HG03460 (cell line): ENCODE data around the gene TRAF4.
A peak's percentile ranks its signal among the peaks of the same experiment; 100 is the strongest.
"Not testable (repeated sequence)": the region's sequence is repeated elsewhere in the genome, so short reads cannot be mapped to it uniquely, and the experiment has no call there.

ENCODE experiments used
- ATAC-seq: cut with Tn5 transposase; IDR thresholded peaks from one replicate; pipeline ENCODE4 v1.9.1; 2021; ENCODE audit not compliant: unreplicated experiment

The TRAF4 gene

DNA sequence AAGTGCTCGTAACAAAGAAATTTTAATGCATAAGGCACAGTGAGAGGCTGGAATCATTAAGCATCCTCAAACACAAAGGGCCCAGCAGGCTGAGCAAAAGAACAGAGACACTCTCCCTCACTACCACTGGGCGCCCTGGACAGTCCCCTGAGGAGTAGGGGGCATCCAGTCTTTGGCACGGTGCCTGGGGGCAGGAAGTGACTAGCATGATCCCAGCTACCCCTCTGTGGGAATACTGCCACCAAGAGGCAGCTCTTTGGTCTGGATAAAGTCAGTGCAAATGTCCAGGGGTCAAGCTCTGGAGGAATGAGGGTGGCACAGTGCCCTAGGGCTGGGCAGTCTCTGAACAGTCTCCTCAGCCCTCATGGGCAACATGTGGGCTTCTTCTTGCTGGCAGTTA is 29.5 kb upstream of the TRAF4 start:
- ATAC-seq: no peak

DNA sequence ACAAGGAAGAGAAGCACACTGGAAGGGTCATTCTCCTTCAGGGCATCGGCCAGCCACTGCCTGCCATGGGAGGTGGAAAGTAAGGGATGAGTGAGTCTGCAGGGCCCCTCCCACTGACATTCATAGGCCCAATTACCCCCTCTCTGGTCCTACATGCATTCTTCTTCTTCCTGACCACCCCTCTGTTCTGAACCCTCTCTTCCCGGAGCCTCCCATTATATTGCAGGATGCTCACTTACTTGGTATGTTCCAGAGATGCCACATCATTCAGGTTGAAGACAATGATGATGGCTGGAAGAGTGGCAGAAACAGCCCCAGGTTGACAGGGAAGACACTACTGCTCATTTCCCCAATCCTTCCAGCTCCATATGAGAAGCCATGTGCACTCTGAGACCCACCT is 28.6 kb upstream of the TRAF4 start:
- no peak for ATAC-seq

DNA sequence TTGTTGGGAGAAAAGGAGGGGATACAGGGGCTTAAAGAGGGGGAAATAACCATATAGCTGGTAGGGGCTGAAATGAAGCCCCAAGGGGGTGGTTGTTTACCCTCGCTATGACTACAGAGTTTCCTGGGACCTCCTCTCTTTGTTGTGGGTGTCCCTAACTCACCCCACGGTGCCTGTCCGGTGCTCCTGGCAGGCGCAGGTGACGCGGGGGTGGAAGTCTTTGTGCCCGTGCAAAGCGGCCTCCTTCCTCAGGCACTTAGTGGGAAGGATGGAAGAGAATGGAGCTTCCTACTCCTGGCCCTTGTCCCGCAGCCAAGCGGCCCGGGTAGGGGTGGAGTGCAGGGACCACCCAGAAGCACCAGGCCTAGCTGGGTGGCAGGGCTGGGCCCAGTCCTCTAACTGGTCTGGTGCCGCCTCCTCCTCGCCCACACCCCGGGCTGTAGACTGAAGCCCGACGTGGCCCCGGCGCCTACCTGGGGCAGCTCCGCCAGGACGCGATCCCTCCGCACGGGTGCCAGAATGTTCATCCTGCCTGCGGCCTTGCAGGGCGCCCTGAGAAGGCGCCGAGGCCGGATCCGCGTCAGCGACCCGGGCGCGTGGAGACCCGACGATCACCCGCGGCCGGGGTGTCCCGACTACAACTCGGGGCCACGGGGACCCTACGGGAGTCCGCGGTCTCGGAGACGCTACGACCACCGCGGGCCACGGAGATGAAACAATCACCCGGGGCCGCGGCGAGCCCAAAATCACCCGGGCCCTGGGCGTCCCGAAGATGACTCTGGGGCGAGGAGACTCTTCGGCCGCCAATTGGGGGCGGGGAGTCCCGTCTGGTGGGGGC is 26.9 kb upstream of the TRAF4 start:
- no peak for ATAC-seq

DNA sequence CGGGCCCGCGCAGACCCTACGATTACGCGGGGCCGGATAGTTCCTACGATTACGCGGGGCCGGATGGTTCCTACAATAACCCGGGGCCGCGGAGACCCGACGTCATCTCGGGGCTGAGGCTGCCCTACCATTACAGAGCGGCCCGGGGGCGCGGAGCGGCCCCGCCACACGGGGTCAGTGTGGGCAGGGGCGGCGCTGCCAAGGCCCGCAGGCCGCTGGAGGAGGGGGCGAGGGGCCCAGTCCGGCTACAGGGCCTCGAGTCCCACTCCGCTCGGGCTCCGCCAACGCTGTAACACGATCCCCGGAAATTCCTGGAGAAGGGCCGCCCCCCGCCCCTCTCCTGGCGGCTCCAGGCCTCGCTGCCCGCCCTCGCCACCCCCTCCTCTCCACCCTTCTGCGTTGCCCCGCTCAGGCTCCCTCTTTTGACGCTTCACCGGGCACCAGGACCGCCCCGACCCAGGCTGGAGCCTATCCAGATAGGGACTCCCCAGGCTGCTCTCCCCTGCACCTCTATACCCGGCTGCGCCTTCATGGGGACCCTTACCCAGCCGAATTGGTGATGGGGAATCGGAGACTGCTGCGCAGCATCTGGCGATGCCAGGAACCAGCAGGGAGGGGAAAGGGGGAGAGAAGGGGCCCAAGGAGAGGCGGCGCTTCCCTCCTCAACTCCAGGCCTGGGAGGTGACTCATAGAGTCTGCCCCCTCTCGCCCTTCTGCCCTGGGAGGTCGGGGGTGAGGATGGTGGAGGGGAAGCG is 26.1 kb upstream of the TRAF4 start, which contains the start of gene RAB34:
Gene RAB34 (minus strand): TSS at position 291 of the 755 bp plus-strand sequence. CDS start 602 bp downstream, outside the sequence.
- ATAC-seq: no peak

DNA sequence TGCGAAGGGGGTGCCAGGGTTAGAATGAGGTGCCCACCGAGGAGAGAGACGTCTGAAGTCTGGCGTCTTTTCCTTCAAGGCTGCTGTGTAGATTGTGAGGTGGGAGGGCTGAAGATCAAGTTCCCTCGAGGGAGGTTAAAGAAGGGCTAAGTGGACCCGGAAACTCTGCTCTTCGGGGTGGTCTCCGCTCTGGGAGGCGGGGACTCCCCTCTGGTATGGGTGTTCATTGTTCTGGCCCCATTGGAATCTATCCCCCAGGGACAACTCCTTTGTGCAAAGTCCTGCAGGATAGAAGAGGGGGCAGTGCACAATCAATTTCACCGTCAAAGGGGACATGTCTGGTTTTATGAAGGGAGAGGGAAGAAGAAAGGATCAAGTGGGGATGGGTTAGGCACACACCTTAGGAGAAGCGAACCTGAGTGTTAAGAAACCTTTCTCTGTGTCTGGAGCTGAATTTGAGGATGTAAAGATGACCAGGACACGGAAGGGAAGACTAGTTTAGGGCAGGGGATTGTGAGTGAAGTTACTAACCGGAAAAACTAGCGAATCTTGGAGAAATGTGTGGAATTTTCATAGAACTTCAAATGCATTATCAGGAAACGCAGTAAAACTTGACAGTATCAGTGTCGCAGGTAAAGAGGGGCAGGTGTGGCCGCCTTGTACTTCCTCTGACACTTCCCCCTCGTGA is 25.3 kb upstream of the TRAF4 start:
- ATAC-seq: no peak

DNA sequence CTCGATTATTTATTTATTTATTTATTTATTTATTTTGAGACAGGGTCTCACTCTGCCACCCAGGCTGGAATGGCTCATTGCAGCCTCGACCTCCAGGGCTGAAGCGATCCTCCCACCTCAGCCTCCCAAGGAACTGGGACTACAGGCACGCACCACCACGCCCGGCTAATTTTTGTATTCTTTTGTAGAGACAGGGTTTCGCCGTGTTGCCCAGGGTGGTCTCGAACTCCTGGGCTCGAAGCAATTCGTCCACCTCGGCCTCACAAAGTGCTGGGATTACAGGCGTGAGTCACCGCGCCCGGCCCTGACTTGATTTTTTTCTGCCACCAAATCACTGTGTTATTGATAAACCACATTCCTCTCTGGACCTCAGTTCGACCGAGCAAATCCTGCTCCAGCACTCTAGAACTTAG is 24.8 kb upstream of the TRAF4 start:
- ATAC-seq: no peak

DNA sequence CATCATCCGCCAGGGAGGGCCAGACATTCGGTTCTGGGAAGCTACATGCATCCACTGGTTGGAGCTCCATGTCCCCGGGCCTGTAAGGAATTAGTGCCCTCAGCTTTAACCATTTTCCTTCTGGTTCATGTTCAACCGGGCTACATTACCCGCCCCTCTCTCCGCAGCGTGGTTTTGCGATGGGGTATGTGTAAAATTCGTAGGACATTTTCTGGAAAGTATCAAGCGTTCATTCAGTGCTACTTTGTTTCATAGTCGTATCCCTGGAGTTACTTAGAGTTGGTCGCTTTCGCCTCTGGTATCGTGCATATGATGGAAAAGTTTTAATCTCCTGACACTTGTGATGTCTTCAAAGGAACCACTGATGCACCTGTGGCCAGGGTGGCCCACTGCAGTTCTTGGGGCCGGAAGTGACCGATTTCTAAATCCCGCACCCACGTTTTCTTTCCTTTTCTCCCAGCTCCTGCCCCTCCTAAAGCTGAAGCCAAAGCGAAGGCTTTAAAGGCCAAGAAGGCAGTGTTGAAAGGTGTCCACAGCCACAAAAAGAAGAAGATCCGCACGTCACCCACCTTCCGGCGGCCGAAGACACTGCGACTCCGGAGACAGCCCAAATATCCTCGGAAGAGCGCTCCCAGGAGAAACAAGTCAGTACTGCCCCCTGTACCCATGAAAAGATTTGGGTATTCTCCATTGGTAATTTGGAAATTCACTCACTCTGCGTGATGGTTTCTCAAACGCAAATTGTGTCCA is 23.4 kb upstream of the TRAF4 start:
- ATAC-seq: no peak

DNA sequence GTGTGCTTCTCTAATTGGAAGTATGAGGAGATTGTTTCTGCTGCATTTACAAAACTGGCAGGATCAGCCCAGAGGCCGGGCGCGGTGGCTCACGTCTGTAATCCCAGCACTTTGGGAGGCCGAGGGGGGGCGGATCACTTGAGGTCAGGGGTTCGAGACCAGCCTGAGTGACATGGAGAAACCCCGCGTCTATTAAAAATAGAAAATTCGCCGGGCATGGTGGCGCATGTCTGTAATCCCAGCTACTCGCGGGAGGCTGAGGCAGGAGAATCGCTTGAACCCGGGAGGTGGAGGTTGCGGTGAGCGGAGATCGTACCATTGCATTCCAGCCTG is 22.8 kb upstream of the TRAF4 start:
- ATAC-seq: not testable (repeated sequence)

DNA sequence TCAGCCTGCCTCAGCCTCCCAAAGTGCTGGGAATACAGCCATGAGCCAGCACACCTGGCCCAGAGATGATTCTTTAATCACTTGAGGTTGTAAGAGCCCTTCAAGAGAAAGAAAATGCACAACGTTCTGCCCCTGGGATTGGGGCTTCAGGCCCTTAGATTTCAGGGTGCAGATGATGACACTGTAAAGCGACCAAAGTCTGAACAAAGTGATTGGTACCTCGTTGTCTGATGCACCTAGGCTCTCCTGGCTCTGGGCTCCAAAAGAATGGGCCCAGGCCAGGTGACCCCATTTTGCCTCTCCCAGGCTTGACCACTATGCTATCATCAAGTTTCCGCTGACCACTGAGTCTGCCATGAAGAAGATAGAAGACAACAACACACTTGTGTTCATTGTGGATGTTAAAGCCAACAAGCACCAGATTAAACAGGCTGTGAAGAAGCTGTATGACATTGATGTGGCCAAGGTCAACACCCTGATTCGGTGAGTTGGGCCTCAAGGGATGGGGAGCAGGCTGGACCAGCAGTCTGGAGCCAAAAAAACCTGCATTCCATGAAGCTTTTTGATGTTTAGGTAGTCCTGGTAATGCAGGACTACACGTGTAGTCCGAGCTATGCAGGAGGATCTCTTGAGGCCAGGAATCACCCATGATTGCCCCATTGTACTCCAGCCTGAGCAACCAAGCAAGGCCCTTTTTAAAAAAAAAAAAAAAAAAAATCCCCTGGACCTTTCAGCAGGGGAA is 21.2 kb upstream of the TRAF4 start:
- no peak for ATAC-seq

DNA sequence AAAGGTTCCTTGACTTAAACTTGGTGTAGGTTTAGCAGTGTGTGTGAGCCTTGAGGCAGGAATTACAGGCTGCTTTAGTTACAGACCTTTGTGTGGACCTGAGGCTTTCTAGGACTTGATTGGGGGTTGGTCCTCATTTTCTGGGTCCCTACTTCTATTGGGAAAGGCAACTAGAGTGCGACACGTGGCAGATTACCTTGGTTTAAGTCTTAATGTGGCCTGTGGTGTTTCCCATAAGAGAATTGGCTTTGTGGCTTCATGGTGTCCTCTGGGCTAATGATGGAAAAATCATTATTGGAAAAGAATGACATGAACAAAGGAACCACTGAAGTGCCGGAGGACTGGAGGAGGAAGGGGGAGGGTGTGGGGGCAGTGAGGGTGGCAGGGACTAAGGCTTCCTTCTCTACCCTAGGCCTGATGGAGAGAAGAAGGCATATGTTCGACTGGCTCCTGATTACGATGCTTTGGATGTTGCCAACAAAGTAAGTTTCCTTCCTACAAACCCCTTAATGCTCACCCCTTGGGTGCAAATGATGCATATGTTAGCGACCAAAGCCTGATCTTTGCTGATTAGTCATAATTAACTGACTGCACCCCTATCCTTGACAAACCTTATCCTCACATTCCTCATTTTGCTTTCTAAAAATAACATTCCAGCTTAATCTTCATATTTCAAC is 20.5 kb upstream of the TRAF4 start:
- ATAC-seq: no peak

DNA sequence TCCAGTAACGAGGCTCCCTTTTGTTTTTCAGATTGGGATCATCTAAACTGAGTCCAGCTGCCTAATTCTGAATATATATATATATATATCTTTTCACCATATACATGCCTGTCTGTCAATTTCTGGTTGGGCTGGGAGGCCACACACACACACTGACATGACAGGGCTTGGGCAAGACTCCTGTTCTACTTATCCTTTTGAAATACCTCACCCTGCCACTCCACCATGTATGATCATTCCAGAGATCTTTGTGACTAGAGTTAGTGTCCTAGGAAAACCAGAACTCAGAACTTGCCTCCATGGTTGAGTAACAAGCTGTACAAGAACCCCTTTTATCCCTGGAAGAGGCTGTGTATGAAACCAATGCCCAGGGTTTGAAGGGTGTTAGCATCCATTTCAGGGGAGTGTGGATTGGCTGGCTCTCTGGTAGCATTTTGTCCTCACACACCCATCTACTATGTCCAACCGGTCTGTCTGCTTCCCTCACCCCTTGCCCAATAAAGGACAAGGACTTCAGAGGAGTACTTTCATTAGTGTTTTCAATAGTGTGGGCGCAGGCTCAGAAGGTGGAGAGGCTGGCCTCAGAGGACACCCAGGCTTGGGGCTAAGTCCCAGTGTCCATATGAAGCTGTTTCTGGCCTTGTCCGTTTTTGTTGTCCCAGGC is 19.8 kb upstream of the TRAF4 start:
- not testable (repeated sequence) for ATAC-seq

DNA sequence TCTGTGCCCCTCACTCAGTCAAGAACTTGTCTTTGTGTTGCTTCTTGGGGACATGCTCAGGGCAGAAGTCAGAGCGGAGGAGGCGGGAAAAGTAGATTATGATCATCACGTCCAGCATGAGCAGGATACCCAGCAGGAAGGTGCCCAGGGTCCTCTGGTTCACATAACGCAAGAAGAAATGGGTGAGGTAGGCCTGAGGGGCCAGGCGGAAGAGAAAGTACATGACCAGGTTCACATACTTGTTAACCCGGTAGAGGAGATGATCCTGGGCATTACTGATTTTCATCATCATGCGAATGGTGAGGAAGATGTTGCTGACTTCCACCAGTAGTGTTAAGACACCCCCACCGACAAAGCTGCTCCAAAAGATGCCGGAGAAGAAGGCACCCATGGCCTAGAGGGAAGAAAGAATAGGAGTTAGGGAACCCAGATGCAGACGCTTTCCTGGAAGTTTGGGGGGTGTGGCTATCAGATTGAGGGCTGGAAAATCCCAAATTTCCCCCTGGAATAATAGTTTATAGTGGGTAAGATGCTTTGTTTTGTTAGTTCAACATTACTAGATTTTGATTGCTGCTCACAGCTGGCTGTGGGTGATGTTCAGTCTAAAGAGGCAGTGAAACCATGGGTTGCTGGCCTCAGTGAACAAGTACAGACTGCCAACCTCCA is 19.2 kb upstream of the TRAF4 start:
- ATAC-seq: no peak

DNA sequence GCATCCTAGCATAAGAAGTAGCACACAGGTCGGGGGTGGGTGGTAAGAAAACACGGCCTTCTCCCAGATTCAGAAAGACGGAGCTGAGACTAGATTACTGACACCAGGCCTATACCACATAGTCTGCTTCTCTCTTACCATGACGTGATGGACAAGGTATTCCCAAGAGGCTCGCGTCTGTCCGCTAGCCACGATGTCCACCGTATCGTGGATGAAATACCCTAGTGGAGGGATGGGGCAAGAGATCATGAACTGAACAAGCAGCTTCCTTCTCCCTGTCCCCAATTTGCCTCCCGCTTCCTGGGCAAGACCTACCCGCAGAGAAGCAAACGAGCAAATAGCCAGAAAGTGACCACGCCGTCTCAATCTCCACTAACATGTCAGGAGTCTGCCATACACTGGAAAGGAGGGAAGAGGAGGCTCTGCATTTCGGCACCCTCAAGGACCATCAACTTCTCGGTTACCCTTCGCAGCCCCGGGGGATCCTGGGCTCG is 18.6 kb upstream of the TRAF4 start:
- ATAC-seq: no peak

DNA sequence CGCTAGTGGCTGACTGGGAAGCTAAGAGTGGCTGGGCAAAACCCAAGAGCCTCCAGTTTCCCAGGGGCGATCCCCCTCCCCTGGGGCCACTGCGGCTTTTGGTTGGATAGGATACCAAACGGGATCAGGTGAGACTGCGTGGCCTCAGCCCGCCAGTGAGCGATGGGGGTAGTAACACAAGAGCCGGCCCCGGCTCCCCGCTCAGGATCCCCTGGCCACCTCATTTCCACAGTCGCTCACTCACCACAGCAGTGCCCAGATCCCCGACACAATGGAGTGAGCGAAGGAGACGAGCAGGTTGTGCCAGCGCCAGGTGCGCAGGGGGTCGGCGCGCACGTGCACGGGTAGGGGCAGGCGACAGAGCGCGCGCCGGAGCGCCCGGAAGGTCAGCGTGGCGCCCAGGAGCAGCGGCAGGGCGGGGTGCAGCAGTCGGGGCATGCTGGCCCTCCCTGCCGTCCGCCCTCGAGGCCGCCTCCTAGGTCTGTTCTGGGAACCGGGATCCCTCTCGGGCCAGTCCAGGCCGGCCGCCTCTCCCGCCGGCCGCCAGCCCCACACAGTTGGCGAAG is 18.1 kb upstream of the TRAF4 start:
- ATAC-seq: no peak

DNA sequence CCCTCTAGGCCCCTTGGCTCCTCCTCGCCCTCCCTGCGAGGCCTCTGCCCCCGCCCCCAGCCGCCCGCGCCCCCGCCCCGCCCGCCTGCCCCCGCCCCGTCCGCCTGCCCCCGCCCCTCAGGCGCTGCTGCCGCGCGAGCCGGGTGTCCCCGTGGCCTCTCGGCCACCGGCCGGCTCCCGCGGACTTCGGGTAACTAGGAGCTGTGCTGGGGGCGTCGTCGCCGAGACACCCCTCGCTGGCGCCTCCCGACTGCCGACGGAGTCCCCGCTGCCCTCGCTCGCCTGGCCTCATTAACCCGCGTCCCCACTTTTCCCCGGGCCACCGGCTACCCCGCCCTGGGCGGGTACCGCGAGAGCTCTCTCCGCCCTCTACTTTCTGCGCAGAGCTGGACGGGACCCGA is 17.6 kb upstream of the TRAF4 start, which contains the start of gene TLCD1:
Gene TLCD1 (minus strand): TSS at position 8 of the 401 bp plus-strand sequence. CDS start 136 bp downstream, outside the sequence.
- ATAC-seq: no peak

DNA sequence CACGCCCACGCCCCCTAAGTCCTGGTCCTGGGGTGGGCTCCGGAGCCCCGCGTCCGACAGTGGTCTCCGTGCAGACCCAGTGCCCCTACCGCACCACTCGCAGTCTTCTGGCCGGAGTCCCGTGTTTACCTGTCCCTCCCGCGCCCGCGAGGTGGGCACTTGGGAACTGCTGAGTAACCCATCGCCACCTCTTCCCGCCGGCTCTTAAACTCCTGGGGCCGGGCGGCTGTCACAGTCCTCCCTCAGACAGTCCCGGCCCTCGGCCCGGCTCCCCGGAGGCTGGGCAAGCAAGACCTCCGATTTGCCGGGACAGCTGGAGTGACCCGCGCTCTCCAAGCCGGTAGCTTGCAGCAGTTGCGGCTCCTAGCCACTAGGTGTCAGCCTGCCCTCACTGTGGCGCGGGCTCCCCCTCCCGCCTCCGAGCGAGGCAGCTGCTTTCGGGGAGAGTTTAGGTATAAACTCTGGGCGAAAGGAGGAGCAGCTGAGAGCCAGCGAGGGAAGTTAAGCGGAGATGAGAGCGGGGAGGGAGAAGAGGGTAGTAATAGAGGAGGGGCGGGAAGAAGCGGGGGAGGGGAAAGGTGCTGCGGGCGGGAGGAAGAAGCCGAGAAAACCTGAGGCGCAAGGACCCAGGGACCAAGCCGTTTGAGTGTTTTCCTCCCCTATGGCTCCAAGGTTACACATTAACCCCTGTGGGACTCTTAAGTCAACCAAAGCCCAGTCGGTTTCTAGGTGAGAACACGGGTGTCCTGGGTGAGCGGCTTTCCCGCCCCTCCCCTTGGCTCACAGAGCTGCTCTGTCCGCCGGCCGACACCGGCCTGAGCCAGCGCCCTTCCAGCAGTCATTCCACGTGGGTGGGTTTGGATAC is 17.0 kb upstream of the TRAF4 start:
- ATAC-seq: peak; percentile 34
